SW 1271 (cell line): ENCODE data around the gene PILRA.

Source experiments
- DNase-seq, 2 experiments: peaks; one replicate each; lab custom pipeline; 2025; lab: John Stamatoyannopoulos, UW

Gene PILRA

GRCh38 chr7:100413346-100413745, 40.1 kb downstream of the PILRA start:
- no peak for DNase-seq

- DNase-seq, result no peak
Observed at GRCh38 chr7:100413889-100414288, 40.6 kb downstream of the PILRA start.

- DNase-seq, result no peak
Observed at GRCh38 chr7:100415448-100415847, 42.2 kb downstream of the PILRA start.

GRCh38 chr7:100418930-100419659, 45.8 kb downstream of the PILRA start:
- DNase-seq, result no peak

GRCh38 chr7:100419660-100420226, 46.5 kb downstream of the PILRA start:
- DNase-seq, result no peak

GRCh38 chr7:100423315-100423714, 50.0 kb downstream of the PILRA start:
- no peak for DNase-seq

GRCh38 chr7:100425347-100425746, 52.1 kb downstream of the PILRA start:
- no peak for DNase-seq

- DNase-seq, result no peak
Observed at GRCh38 chr7:100426516-100426915, 53.2 kb downstream of the PILRA start.

GRCh38 chr7:100427762-100428198, 54.5 kb downstream of the PILRA start:
- no peak for DNase-seq

GRCh38 chr7:100428199-100428966, 55.1 kb downstream of the PILRA start, which contains the start of gene ZCWPW1:
Gene ZCWPW1 (minus strand): TSS chr7:100428703. CDS start chr7:100420649, 8,054 bp downstream.
- DNase-seq, result peak; percentile 93 to 94

- peak; percentile 97 to 98 for DNase-seq
Observed at GRCh38 chr7:100428967-100429636, 55.8 kb downstream of the PILRA start.

GRCh38 chr7:100429637-100430492, 56.6 kb downstream of the PILRA start, which contains the start of gene MEPCE:
Gene MEPCE (plus strand): TSS chr7:100429831. CDS start chr7:100430019, 188 bp downstream.
- DNase-seq, result peak; percentile 54 to 87

- no peak for DNase-seq
Observed at GRCh38 chr7:100430493-100431285, 57.4 kb downstream of the PILRA start.

GRCh38 chr7:100431286-100431735, 58.0 kb downstream of the PILRA start:
- no peak for DNase-seq

- no peak for DNase-seq
Observed at GRCh38 chr7:100432053-100432452, 58.8 kb downstream of the PILRA start.

- DNase-seq, result no peak
Observed at GRCh38 chr7:100432621-100433275, 59.5 kb downstream of the PILRA start.

- DNase-seq, result no peak
Observed at GRCh38 chr7:100433276-100433591, 59.9 kb downstream of the PILRA start.

GRCh38 chr7:100433592-100434296, 60.5 kb downstream of the PILRA start:
- no peak for DNase-seq
